Stimulated activated CD8-positive, alpha-beta memory T cell treated with anti-CD3 and anti-CD28 coated beads, Interleukin-4, amount 100 ng/mL, for 48 hours (primary cell): ENCODE results near the gene SEPSECS.

ENCODE experiments used
- DNase-seq: peaks from one replicate; pipeline ENCODE4 v3.0.0-alpha.2; 2020

The SEPSECS gene

DNA sequence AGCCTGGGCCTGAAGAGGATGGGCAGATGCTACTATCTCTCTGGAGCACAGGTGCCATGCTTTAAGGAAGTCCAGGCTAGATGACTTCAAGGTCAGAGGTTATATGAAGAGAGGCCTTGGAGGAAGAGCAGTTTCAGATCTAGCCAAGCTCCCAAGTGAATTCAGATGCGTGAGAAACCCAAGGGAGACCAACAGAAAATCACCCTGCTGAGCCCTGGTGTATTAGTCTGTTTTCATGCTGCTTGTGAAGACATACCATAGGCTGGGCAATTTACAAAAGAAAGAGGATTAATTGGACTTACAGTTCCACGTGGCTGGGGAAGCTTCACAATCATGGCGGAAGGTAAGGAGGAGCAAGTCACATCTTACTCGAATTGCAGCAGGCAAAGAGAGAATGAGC, 81.7 kb downstream of the SEPSECS start:
- DNase-seq, result no peak

DNA sequence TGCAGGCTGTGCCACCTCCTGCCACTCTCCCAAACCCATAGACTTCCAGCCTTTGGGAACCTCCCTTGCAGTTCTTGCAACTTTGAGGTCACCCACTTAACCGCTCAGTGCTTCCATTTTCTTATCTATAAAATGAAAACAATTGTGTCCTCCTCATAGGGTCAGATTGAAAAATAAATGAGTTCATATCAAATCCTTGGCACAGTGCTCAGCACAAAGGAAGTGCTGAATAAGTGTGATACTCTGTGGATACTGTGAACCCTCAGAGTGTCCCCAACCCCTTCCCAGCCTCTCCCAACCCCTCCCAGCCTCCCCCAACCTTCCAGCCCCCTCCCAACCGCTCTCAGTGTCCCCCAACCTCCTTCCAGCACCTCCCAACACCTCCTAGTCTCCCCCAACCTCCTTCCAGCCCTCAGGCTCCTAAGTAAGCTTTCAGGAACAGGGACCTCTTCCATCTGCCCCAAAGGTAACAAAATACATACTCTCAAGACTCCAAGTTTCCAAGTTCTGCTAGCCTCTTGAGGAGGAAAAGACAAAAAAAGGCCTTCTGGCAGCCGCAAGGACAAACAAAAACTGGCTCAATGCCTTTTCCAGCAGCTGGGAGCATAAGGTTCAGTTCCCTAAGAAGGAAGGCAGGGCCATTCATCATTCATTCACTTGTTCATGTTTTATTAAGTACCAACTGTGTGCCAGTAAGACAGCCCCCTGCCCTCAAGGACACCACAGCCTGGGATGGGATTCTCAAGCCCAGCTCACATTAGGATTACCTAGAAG, 83.4 kb downstream of the SEPSECS start:
- DNase-seq, result no peak

GRCh38 chr4:25075851-25076250, 84.4 kb downstream of the SEPSECS start:
- DNase-seq, result no peak

DNA sequence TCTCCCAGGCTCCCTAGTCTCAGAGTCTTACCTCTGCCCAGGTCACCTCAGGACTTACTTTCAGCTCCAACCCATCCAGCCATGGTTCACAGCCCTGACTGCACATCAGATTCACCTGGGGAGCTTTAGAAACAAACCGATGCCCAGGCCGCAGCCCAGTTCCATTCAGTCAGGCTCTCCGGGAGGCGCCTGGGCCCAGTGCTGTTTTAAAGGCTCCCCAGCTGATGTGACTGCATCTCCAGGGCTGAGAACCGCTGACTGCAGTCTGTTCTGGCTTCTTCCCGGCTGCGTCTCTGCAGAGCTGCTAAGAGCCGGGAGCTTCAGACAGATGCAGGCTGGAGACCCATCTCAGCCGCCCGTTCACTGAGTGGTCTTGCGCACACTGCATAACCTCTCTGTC, 85.1 kb downstream of the SEPSECS start:
- no peak for DNase-seq

DNA sequence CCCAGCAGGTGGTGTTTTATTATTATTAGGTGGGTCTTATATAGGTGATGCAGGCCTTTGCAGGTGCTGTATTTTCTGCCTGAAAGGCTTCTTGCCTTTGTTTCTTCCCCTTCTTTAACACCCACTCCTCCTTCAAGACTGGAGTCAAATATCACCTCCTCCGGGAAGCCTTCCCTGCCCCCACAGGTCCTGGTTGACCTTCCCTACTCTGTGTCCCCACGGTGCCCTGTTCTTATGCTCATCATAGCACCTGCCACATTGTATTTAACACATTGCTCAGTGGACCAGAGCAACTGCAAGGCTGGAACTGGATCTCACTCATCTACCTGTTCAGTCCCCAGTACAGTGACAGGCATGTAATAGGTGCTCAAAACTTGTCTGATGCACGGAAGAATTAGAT, 89.7 kb downstream of the SEPSECS start:
- DNase-seq, result no peak
